IPS-15b (cell line): ENCODE data around the gene ADAM30.

Experiments used
- H3K27me3 ChIP-seq: one replicate; pipeline ENCODE4 v1.6.1; 2013; ENCODE audit warnings: low read length; ENCODE audit not compliant: control insufficient read depth, insufficient read depth
- H3K36me3 ChIP-seq: one replicate; pipeline ENCODE4 v1.6.1; 2013; ENCODE audit warnings: low read length; ENCODE audit not compliant: control insufficient read depth, insufficient read depth
- H3K4me1 ChIP-seq: one replicate; pipeline ENCODE4 v1.6.1; 2013; ENCODE audit warnings: mild to moderate bottlenecking, low read length; ENCODE audit not compliant: control insufficient read depth, insufficient read depth
- H3K4me3 ChIP-seq: one replicate; pipeline ENCODE4 v1.5.1; 2013; ENCODE audit warnings: low read depth, low read length
- H3K9ac ChIP-seq: one replicate; pipeline ENCODE4 v1.6.1; 2013; ENCODE audit warnings: low read depth, mild to moderate bottlenecking, low read length
- H3K9me3 ChIP-seq: one replicate; pipeline ENCODE4 v1.6.1; 2013; ENCODE audit warnings: mild to moderate bottlenecking, low read length; ENCODE audit not compliant: control insufficient read depth, insufficient read depth

Gene ADAM30

DNA sequence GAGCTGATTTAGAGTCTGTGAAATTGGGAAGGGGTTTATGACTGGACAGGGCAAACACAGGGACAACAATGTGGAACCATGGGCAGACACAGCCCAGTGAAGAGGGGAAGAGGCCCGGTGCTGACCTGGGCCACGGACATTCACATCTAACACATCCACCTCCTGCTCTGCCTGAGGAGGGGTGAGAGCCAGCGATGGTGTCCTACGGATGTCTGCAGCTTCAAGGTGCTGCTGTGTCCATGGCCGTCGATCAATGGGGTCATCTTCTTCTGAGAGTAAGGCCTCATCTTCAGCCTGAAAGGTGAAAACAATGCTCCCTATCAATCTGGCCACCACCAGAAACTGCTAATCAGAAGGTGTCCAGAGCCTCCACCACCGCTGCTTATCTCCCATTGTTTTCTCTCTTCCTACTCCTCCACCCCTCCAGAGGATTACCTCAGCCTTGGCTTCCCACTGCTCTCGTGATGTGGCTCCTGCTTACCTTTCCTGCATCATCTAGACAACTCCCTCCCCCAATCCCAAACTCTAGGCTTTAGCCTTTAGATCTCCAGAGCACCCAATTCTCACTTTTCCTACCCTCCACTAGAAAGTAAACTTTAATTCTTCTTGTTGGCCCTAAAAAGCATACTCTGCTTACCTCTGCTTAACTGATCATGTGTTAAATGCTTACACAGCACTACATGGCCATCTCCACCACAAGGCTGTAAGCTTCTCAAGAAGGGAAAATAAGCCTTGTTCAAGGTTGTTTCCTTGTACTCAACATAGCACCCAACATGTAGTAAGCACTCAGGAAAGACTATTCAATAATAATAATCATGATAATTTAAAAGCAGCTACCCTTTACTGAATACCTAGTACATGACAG is 24.0 kb upstream of the ADAM30 start:
- H3K4me1 ChIP-seq = no peaks in the 10 kb centered on the region
- no peaks in the 10 kb centered on the region for H3K27me3 ChIP-seq
- no peak overlapping the region for H3K4me3 ChIP-seq
- H3K36me3 ChIP-seq = peaks cover 40% of the 10 kb centered on the region
- H3K9me3 ChIP-seq = no peaks in the 10 kb centered on the region
- no peak overlapping the region for H3K9ac ChIP-seq

DNA sequence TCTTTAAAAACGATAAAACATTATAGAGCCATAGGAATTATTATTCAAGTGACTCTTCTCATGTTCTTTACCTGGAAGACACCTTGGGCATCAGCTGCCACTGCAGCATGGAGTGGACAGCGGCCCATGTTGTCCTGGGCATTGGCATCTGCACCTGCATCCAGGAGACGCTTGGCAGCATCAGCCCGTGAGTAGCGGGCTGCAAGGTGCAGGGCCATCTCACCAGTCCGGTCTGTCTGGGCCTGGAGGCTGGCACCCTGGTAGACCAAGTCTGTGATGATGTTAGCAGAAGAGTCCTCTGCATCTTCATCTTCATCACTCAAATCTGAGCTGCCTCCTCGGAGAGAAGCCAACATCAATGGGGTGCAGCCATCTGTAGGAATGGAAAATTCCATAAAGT is 22.9 kb upstream of the ADAM30 start:
- no peaks in the 10 kb centered on the region for H3K9me3 ChIP-seq
- peaks cover 42% of the 10 kb centered on the region for H3K36me3 ChIP-seq
- no peaks in the 10 kb centered on the region for H3K27me3 ChIP-seq
- H3K9ac ChIP-seq = no peak overlapping the region
- H3K4me1 ChIP-seq = no peaks in the 10 kb centered on the region
- no peak overlapping the region for H3K4me3 ChIP-seq

DNA sequence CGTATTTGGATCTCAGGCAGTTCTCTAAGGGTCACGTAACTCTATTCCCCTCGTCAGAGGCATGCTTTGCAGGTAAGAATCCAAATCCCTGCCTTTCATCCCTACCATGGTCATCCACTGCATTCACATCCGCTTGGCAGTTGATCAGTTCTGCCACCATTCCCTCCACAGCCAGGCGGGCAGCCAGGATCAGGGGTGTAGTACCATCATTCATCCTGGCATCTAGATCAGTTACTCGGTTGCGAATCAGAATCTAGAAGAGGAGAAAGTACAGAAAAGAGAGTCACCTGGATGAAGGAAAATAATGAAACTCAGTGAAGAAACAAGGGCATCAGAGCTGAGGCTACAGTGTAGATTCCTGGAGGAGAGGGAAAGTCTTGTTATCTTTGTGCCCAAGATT is 22.0 kb upstream of the ADAM30 start:
- H3K4me3 ChIP-seq = no peak overlapping the region
- no peaks in the 10 kb centered on the region for H3K4me1 ChIP-seq
- H3K9ac ChIP-seq = no peak overlapping the region
- no peaks in the 10 kb centered on the region for H3K27me3 ChIP-seq
- H3K9me3 ChIP-seq = no peaks in the 10 kb centered on the region
- H3K36me3 ChIP-seq = peaks cover 42% of the 10 kb centered on the region

DNA sequence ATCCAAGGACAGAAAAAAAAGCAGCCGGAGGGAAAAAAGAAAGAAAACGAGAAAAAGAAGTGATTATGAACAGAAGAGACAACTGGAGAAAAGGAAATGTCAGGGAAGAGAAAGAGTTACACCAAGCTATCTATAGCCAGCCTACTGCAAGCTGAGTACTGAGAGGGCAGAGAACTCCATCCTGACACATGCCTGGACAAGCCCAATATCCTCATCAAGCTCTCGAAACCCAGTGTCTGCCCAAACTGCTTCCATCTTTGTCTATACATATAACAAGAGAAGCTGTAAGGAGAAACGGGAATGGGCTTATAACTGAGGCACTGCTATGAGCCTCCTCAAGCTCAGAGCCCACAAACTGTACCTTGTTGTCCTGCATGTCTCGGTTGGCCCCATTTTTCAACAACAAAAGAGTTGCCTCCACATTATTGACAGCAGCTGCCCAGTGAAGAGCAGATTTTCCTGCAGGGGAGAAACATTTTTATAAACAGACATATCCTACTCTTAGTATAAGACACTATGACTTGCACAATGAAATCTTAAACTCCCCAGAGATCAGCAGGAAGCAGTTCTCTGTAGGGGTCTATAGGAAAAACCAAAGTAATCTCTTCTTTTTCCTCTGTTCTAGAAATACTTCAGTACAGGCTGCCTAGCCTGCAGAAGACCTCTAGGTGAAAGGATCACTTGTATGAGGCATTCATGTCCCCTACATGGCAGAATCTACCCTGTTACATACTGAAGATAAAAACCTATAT is 21.2 kb upstream of the ADAM30 start:
- Histone ChIP-seq H3K4me1 (no peaks in the 10 kb centered on the region), H3K9ac (no peak overlapping the region), H3K9me3 (no peaks in the 10 kb centered on the region), H3K36me3 (peaks cover 36% of the 10 kb centered on the region), H3K4me3 (no peak overlapping the region), H3K27me3 (no peaks in the 10 kb centered on the region)

DNA sequence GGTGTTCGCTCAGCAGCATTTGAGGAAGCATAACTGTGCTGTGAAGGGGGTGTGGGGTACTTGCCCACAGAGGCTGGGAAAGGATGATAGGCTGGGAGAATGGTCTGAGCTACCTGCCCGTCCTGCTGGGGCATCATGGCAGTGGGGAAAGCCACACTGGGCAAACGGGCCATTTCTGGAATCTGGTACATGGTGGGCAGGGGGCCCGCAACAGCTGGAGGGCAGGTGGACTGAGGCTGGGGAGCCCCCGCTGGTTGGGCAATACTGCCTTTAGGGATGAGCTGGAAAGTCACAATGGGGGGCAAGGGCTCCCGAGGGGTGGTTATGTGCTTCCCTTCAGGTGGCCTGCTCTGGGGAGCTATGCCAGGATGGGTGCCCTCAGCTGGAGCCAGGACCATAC is 19.2 kb upstream of the ADAM30 start:
- Histone ChIP-seq H3K4me3 (no peak overlapping the region), H3K36me3 (peaks cover 36% of the 10 kb centered on the region), H3K27me3 (no peaks in the 10 kb centered on the region), H3K4me1 (peaks cover 2% of the 10 kb centered on the region), H3K9me3 (no peaks in the 10 kb centered on the region), H3K9ac (no peak overlapping the region)

DNA sequence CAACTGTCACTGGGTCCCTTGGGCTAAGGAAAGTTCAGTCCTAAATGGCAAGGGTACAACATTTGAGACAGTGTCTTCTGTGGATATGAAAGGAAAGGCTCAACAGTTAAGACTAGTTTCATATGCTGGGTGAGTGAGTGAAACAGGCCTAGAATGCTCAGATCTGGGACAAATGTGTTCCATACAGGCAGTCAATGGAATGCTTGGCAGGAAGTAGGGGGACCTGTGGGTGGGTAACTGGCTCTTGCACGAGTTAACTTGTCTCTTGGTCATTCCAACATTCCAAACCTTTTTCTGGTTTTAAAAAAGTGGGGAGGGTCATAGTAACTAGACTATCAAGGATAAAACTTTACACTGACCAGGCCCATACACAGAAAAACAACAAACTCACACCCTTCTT is 17.8 kb upstream of the ADAM30 start:
- Histone ChIP-seq H3K9me3 (no peaks in the 10 kb centered on the region), H3K4me1 (peaks cover 4% of the 10 kb centered on the region), H3K27me3 (no peaks in the 10 kb centered on the region), H3K9ac (no peak overlapping the region), H3K4me3 (no peak overlapping the region), H3K36me3 (peaks cover 27% of the 10 kb centered on the region)

DNA sequence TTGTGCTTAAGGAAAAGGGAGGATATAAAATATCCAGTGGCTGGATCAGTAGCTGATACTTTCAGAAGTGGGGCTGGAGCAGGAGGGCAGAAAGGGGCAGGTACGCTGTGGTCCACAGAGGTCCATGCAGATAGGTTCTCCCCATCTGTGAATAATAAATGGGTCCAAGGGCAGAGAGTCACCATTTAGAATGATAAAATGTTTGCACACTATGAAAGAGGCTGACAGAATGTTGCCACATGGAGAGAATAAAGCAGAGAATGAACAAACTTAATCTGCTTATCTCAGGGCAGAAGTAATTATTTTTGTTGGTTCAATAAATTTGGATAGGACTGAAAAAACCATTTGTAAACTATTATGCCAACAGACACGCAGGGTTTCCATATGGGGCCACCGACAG is 16.6 kb upstream of the ADAM30 start:
- H3K9ac ChIP-seq = no peak overlapping the region
- no peak overlapping the region for H3K4me3 ChIP-seq
- no peaks in the 10 kb centered on the region for H3K27me3 ChIP-seq
- peaks cover 19% of the 10 kb centered on the region for H3K36me3 ChIP-seq
- peaks cover 4% of the 10 kb centered on the region for H3K4me1 ChIP-seq
- H3K9me3 ChIP-seq = no peaks in the 10 kb centered on the region

DNA sequence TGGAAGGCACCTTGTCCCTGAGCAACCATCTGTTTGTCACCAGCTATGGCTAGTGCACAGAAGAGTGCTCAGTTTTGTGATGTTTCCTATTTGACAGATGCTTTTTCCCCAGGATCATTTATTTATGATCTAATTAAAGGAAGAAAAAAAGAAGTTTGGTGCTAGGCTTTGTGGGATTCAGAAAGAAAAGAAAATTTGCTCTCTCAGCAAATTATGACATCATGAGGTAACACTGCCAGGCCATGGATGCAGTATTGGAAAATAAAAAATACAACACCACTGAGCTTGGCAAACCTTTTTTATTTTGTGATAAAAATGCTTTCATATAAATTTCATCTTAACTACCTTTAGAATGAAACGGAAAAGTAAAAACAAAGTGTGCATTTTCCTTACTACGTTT is 15.5 kb upstream of the ADAM30 start:
- H3K4me3 ChIP-seq = no peak overlapping the region
- no peaks in the 10 kb centered on the region for H3K27me3 ChIP-seq
- no peaks in the 10 kb centered on the region for H3K9me3 ChIP-seq
- no peak overlapping the region for H3K9ac ChIP-seq
- peaks cover 16% of the 10 kb centered on the region for H3K36me3 ChIP-seq
- peaks cover 4% of the 10 kb centered on the region for H3K4me1 ChIP-seq

DNA sequence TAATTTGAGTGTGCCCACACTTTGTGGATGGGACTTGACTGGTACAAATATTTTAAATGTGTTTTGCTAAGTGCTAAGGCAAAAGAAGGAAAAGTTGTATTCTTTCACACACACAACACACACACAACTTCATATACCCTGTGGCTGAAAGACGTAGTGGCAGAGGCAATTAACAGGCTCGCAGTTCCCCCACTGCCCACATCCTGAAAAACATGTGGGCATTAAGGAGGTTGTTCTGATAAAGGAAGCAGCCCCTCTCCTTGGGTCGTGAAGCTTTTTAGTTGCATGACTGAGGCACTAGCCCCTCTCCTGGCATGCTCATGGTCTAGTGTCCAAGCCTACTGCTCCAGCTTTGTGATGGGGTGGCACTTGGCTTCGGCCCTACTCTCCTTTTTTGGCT is 14.3 kb upstream of the ADAM30 start:
- no peaks in the 10 kb centered on the region for H3K27me3 ChIP-seq
- peaks cover 7% of the 10 kb centered on the region for H3K36me3 ChIP-seq
- H3K9ac ChIP-seq = no peak overlapping the region
- H3K4me3 ChIP-seq = no peak overlapping the region
- H3K4me1 ChIP-seq = peaks cover 4% of the 10 kb centered on the region
- no peaks in the 10 kb centered on the region for H3K9me3 ChIP-seq

DNA sequence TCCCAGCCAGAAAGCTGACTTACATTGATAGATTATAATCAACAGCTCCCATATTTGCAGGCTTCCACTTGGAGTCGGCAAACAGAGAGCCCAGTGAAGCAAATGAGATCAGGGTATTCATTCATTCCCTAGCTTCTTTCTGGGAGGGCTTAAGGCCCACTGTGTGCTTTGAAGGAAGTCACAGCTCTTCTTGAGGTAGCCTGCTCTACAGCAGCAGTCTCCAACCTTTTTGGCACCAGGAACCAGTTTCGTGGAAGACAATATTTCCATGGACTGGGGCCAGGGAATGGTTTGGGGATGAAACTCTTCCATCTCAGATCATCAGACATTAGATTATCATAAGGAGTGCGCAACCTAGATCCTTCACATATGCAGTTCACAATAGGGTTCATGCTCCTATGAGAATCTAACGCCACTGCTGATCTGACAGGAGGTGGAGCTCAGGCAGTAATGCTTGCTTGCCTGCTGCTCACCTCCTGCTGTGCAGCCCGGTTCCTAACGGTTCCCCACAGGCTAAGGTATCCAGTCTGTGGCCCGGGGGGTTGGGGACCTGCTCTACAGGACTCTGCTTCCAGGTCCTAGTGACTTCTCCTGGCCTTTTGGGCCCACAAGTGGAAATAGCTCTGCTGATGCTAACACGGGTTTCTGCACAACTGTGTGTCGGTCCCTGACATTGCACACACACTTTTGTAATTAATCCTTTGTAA is 13.7 kb upstream of the ADAM30 start:
- Histone ChIP-seq H3K9ac (no peak overlapping the region), H3K4me1 (peaks cover 4% of the 10 kb centered on the region), H3K9me3 (no peaks in the 10 kb centered on the region), H3K4me3 (no peak overlapping the region), H3K27me3 (no peaks in the 10 kb centered on the region), H3K36me3 (peaks cover 1% of the 10 kb centered on the region)

DNA sequence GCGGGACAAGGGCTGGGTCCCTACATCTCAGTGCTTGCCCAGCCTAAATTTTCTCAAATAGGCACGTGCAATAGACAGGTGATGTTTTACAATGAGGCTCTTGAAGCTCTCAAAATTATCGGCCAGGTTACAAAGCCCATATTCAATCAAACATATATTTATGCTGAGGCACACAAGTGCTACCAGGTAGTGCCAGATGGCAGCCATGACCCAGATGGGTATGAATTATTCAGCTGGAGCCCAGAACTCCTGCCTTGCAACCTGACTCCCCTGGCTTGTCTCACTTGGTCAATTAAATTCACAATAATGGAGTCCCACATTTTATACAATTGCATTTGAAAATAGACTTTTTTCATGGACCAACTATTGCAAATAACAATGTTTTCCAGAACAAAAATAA is 12.3 kb upstream of the ADAM30 start:
- Histone ChIP-seq H3K27me3 (no peaks in the 10 kb centered on the region), H3K4me1 (peaks cover 4% of the 10 kb centered on the region), H3K4me3 (no peak overlapping the region), H3K9me3 (no peaks in the 10 kb centered on the region), H3K9ac (no peak overlapping the region), H3K36me3 (no peaks in the 10 kb centered on the region)
